ENCODE measurements around the gene RCN2.

DNA sequence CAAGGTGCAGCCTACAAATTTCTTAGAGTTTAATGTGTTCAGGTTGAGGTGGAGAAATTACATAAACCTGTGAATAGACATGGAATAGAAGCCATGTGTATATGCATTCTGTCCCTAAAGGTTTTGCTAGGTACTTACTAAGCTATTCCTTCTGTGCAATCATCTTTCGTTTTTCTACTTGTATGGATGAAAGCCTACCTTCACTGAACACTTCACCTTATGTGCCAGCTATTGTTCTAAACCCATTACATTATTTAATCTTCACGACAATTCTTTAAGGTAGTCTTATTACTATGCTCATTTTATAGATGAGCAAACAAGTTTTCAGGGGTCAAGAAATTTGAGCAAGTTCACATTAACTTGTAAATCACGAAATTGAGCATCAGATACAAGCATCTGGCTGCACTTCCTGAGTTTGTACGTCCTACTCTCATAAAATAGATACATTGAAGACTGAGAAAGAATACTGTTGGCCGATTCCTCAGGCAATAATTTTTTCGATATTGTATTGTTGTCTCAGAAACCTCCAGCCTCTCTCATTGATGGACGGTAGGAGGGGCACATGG lies 635 bp upstream of the RCN2 start:
- no peak for TF ChIP-seq TAF1 (IDR thresholded peaks at IDR 0.05; ENCODE audit: low read depth, low read length)
- no peak for TF ChIP-seq POLR2A (IDR thresholded peaks at IDR 0.05; ENCODE audit: low read depth, low read length)
- no peak for TF ChIP-seq POLR2AphosphoS5 (IDR thresholded peaks at IDR 0.05; ENCODE audit: low read depth, low read length)
- TF ChIP-seq SPI1 (IDR thresholded peaks at IDR 0.05; ENCODE audit: low read depth, low read length), result no peak
- TF ChIP-seq POU2F2 (IDR thresholded peaks at IDR 0.05; ENCODE audit: low read depth, low read length), result no peak
